Measurements from ENCODE around the gene SERPINB6.

GRCh38 chr6:2978923-2979322 is 7.6 kb upstream of the SERPINB6 start:
- TF ChIP-seq, protein P1, sequence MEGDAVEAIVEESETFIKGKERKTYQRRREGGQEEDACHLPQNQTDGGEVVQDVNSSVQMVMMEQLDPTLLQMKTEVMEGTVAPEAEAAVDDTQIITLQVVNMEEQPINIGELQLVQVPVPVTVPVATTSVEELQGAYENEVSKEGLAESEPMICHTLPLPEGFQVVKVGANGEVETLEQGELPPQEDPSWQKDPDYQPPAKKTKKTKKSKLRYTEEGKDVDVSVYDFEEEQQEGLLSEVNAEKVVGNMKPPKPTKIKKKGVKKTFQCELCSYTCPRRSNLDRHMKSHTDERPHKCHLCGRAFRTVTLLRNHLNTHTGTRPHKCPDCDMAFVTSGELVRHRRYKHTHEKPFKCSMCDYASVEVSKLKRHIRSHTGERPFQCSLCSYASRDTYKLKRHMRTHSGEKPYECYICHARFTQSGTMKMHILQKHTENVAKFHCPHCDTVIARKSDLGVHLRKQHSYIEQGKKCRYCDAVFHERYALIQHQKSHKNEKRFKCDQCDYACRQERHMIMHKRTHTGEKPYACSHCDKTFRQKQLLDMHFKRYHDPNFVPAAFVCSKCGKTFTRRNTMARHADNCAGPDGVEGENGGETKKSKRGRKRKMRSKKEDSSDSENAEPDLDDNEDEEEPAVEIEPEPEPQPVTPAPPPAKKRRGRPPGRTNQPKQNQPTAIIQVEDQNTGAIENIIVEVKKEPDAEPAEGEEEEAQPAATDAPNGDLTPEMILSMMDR (IDR thresholded peaks at IDR 0.05; ENCODE audit: insufficient read depth, low read length): no peak
- TF ChIP-seq REST (IDR thresholded peaks at IDR 0.05; ENCODE audit: insufficient replicate concordance, low read depth): no peak

Measured in HL-60 (cell line).